ENCODE measurements around the gene LHB.

Gene LHB

GRCh38 chr19:48969276-48970138 lies 47.4 kb downstream of the LHB start:
- no peak for DNase-seq (ENCODE audit: low spot score)

DNA sequence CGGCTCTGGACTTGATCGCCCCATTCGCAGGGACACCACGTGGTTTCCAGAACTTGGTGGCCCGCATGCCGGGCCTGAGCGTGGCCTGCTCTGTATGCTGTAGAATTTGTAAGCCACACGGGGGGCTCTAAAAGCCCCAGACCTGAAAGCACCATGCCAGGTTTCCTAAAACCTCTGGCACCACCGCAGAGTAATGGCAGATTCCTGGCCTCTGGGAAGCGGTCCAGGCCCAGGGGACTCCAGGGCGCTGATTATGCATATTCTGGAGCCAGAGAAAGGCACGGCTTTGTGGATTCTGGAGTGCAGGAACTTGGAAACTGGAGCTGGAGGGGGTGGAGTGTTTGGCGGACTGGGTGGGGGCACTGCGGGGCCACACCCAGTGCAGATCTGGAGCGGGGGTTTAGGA lies 48.1 kb downstream of the LHB start:
- no peak for TF ChIP-seq CTCF (IDR thresholded peaks at IDR 0.05; ENCODE audit: extremely low read depth, missing control alignments)
- DNase-seq (ENCODE audit: low spot score) = no peak

More at GRCh38 chr19:48969276-48970138, 47.4 kb downstream of the LHB start:
- TF ChIP-seq CTCF (IDR thresholded peaks at IDR 0.05; ENCODE audit: extremely low read depth, missing control alignments) = no peak

GRCh38 chr19:48968179-48968661 lies 48.7 kb downstream of the LHB start:
- DNase-seq (ENCODE audit: low spot score) = no peak
- no peak for TF ChIP-seq CTCF (IDR thresholded peaks at IDR 0.05; ENCODE audit: extremely low read depth, missing control alignments)

DNA sequence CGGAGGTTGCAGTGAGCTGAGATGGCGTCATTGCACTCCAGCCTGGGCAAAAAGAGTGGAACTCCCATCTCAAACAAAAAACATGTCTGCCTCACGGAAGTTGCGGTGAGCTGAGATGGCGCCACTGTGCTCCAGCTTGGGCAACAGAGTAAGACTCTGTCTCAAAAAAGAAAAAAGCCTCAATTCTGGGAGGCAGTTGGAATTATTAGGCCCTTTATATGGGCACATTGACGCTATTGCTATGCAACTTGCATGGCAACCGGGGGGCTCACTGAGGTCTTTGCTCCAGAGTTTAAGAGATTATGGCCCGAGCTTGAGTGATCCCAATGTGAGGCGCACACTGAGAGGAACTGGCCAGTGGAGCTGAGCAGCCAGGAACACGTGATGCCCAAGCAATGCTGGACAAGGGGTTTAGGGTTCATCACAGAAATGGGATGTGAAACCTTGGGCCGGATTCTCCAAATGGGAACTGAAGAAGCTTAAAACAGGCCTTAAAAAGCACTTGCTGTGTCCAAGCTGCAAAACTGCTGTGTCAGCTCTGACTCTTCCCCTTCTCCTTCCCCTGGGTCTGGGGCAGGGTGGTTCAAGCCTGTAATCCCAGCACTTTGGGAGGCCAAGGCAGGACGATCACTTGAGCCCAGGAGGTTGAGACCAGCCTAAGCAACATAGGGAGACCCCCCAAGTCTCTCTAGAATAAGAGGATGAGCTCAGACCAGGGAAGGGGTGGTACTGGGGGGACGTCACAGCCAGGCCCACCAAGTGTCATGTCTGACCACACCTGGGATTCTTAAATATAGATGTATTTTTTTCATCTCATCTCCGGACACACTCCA lies 49.3 kb downstream of the LHB start:
- DNase-seq (ENCODE audit: low spot score) = no peak
- TF ChIP-seq CTCF (IDR thresholded peaks at IDR 0.05; ENCODE audit: extremely low read depth, missing control alignments) = no peak

- TF ChIP-seq CTCF (IDR thresholded peaks at IDR 0.05; ENCODE audit: extremely low read depth, missing control alignments) = no peak
- no peak for DNase-seq (ENCODE audit: low spot score)
These were observed 50.1 kb downstream of the LHB start for GRCh38 chr19:48966541-48967345.
